K562 (cell line): ENCODE measurements around the gene GNGT1. TPM values are rescaled to one million over a fixed set of nuclear protein-coding genes. Genes with fewer than 3 reads are reported as not detected.

Experiments
- ATAC-seq: fragments of 200-7000 bp; cut with Tn5 transposase; 3 replicates; pipeline ENCODE4 v1.9.1; 2020; ENCODE audit warnings: moderate library complexity
- BruUV-seq: library from RNA; stranded (reverse); fragments of 400-500 nt; replicated peaks from 2 replicates; lab custom pipeline; 2021; lab: Mats Ljungman, UMichigan
- CTCF ChIA-PET: fragments of 300-600 bp; formaldehyde crosslinking; extraction: SDS; loops from one replicate; lab custom pipeline; 2021; ENCODE audit warnings: low intra/inter-chr PET ratio; lab: Yijun Ruan, JAX
- POLR2A ChIA-PET: fragments of 300-600, 350-650 bp; sonication (Branson Sonifier 250); formaldehyde crosslinking; extraction: SDS; loops from one replicate; lab custom pipeline; 2021; ENCODE audit warnings: antibody characterized with exemption, inconsistent platforms; lab: Yijun Ruan, JAX
- DNase-seq, 4 experiments: peaks; one replicate each; pipeline versions ENCODE4 v3.0.0 to v3.0.0-alpha.2; 2011 to 2018; ENCODE audit warnings: low spot score in 3 of 4, mixed read lengths in 3 of 4; ENCODE audit errors: extremely low read depth in 1 of 4
- FAIRE-seq: peaks from 2 replicates; lab custom pipeline; 2011; peaks lifted over from hg19 to GRCh38; lab: Jason Lieb, UNC
- H2AFZ ChIP-seq: 2 replicates; pipeline ENCODE4 v1.6.0; 2011; ENCODE audit warnings: low read depth, low read length, control low read depth, inconsistent platforms
- H3K27ac ChIP-seq: fragments of 200-600 bp; 3 replicates; pipeline ENCODE4 v1.8.0; 2011; ENCODE audit warnings: low read depth, mild to moderate bottlenecking, control low read depth, inconsistent platforms, low read length, moderate library complexity, mixed read lengths; ENCODE audit errors: extremely low read depth
- H3K27me3 ChIP-seq, 2 experiments: fragments of 300-600 bp in 1 of 2; 2 replicates in 1 of 2; 3 replicates in 1 of 2; pipeline versions ENCODE4 v1.6.0 to v1.8.0; 2011; ENCODE audit warnings: inconsistent platforms in 2 of 2, low read length in 2 of 2, mild to moderate bottlenecking in 1 of 2, mixed read lengths in 1 of 2, moderate library complexity in 1 of 2; ENCODE audit not compliant: control insufficient read depth in 2 of 2, insufficient read depth in 2 of 2
- H3K36me3 ChIP-seq: fragments of 300-600 bp; 3 replicates; pipeline ENCODE4 v1.8.0; 2011; ENCODE audit warnings: mild to moderate bottlenecking, low read length, inconsistent platforms; ENCODE audit not compliant: control insufficient read depth, insufficient read depth
- H3K4me1 ChIP-seq, 2 experiments: fragments of 200-600 bp in 1 of 2; replicated peaks in 1 of 2; 2 replicates in 1 of 2; 3 replicates in 1 of 2; pipeline versions ENCODE4 v1.5.1 to v1.8.0; 2011; ENCODE audit warnings: inconsistent platforms in 2 of 2, low read length in 2 of 2, mild to moderate bottlenecking in 1 of 2, mixed read lengths in 1 of 2, moderate library complexity in 1 of 2; ENCODE audit not compliant: control insufficient read depth in 2 of 2, insufficient read depth in 2 of 2
- H3K4me2 ChIP-seq: 2 replicates; pipeline ENCODE4 v1.6.1; 2011; ENCODE audit warnings: low read length, control low read depth, inconsistent platforms, mixed read lengths; ENCODE audit not compliant: insufficient read depth
- H3K4me3 ChIP-seq: fragments of 200-600 bp; sonication (generic), shearing (Covaris generic); 2 replicates; pipeline ENCODE4 v1.5.1; 2016; ENCODE audit warnings: control low read depth, inconsistent platforms
- H3K79me2 ChIP-seq: fragments of 200-600 bp; 3 replicates; pipeline ENCODE4 v1.8.0; 2011; ENCODE audit warnings: low read length, inconsistent platforms; ENCODE audit not compliant: control insufficient read depth, insufficient read depth
- H3K9ac ChIP-seq, 2 experiments: 2 replicates each; pipeline versions ENCODE4 v1.6.0 to v1.6.1; 2011; ENCODE audit warnings: low read depth in 2 of 2, low read length in 2 of 2, control low read depth in 1 of 2, inconsistent platforms in 1 of 2, mild to moderate bottlenecking in 1 of 2, mixed read lengths in 1 of 2; ENCODE audit not compliant: insufficient read depth in 1 of 2
- H3K9me1 ChIP-seq: one replicate; pipeline ENCODE4 v1.6.0; 2011; ENCODE audit warnings: inconsistent platforms, mild to moderate bottlenecking, low read length, moderate library complexity; ENCODE audit not compliant: control insufficient read depth, insufficient read depth
- H3K9me3 ChIP-seq: replicated peaks from 2 replicates; pipeline ENCODE4 v1.5.1; 2011; ENCODE audit warnings: low read depth, low read length, inconsistent platforms; ENCODE audit not compliant: control insufficient read depth, insufficient read depth
- H4K20me1 ChIP-seq: replicated peaks from 2 replicates; pipeline ENCODE4 v1.6.1; 2011; ENCODE audit warnings: low read length, inconsistent platforms, mixed read lengths; ENCODE audit not compliant: control insufficient read depth, insufficient read depth
- HINFP ChIP-seq: fragments of 450-650 bp; conservative IDR thresholded peaks from 2 replicates; pipeline ENCODE4 v1.6.1; 2016; ENCODE audit warnings: missing genetic modification characterization, low read depth, mild to moderate bottlenecking, control low read depth, missing compliant biosample characterization
- PHTF2 ChIP-seq: fragments of 250-450 bp; sonication (Bioruptor Pico); IDR thresholded peaks from 2 replicates; pipeline ENCODE4 v1.5.0; 2021; ENCODE audit warnings: mild to moderate bottlenecking
- RBM25 ChIP-seq: fragments of 200-400 bp; formaldehyde crosslinking; IDR thresholded peaks from 2 replicates; pipeline ENCODE4 v1.6.1; 2018; ENCODE audit warnings: low read length, low read depth, moderate library complexity; ENCODE audit not compliant: severe bottlenecking
- STAT5B ChIP-seq: fragments of 250-450 bp; sonication (Bioruptor Pico); IDR thresholded peaks from 2 replicates; pipeline ENCODE4 v1.8.0; 2021; ENCODE audit warnings: mild to moderate bottlenecking, inconsistent platforms
- WGBS: fragments of 100-300 bp; shearing (Covaris generic); methylation state at CpG from one replicate; pipeline ENCODE4 v1.1.6; 2016; ENCODE audit warnings: low coverage, mixed read lengths; ENCODE audit not compliant: insufficient coverage; ENCODE audit errors: missing lambda C conversion rate; 5-methylcytosine and 5-hydroxymethylcytosine counted together
- in situ Hi-C: fragments of 300-500 bp; cut with MboI; formaldehyde crosslinking; loops from 4 replicates; pipeline ENCODE4 v1.15.0; 2018; ENCODE audit warnings: inconsistent platforms, mixed read lengths
- intact Hi-C: fragments of 100-400 bp; cut with micrococcal nuclease; formaldehyde crosslinking; loops from 2 replicates; pipeline ENCODE4 v1.14.2; 2022
- polyA plus RNA-seq, 8 experiments: library from polyadenylated mRNA; depleted of rRNA in 4 of 8; stranded (reverse) in 5 of 8; unstranded in 3 of 8; fragments of >200 nt; fragmentation: Nextera tagmentation in 2 of 8; fragmentation: Illumina TruSeq in 1 of 8; extraction: Ambion mirVana in 2 of 8; extraction: Trizol in 1 of 8; gene quantifications; 2 replicates each; pipeline versions ENCODE4 v1.2.1 to v1.2.3, GENCODE V29; 2011 to 2014; ENCODE audit warnings: inconsistent platforms in 1 of 8, missing spikeins in 1 of 8
- total RNA-seq, 7 experiments: library from RNA; depleted of rRNA in 6 of 7; stranded (reverse); fragments of >200 nt in 6 of 7; fragmentation: Illumina TruSeq in 2 of 7; extraction: Trizol in 2 of 7; gene quantifications; 2 replicates each; pipeline versions ENCODE4 v1.2.1 to v1.2.3, GENCODE V29; 2011 to 2021; ENCODE audit warnings: low replicate concordance in 1 of 7
- TF ChIP-seq, protein P1 (sequence below), 2 experiments: IDR thresholded peaks in 1 of 2; conservative IDR thresholded peaks in 1 of 2; 2 replicates each; pipeline ENCODE4 v1.6.1; 2016; ENCODE audit warnings: low read depth in 2 of 2, mild to moderate bottlenecking in 1 of 2, missing compliant biosample characterization in 1 of 2, missing genetic modification characterization in 1 of 2, moderate library complexity in 1 of 2

Gene GNGT1
- total and polyA plus RNA-seq, 9 of the 15 experiments (the other 6 are each of a cell fraction or from before 2014, with no cell fraction given): 0.04 to 0.83 (median 0.51) TPM; not detected in 2

- 0% methylated on average over 1 of the region's 1 CpG for WGBS
- intact Hi-C loops: no loop called here
Measured at GRCh38 chr7:93937818-93938217, 31.5 kb downstream of the GNGT1 start.

More at GRCh38 chr7:93937818-93938217, 31.5 kb downstream of the GNGT1 start:
- TF ChIP-seq PHTF2 (CRISPR knock-in tag) (no peak), HINFP (no peak), RBM25 (no peak), STAT5B (no peak)
- TF ChIP-seq, protein P1, sequence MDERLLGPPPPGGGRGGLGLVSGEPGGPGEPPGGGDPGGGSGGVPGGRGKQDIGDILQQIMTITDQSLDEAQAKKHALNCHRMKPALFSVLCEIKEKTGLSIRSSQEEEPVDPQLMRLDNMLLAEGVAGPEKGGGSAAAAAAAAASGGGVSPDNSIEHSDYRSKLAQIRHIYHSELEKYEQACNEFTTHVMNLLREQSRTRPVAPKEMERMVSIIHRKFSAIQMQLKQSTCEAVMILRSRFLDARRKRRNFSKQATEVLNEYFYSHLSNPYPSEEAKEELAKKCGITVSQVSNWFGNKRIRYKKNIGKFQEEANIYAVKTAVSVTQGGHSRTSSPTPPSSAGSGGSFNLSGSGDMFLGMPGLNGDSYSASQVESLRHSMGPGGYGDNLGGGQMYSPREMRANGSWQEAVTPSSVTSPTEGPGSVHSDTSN (CRISPR knock-in tag; IDR thresholded peaks at IDR 0.05; ENCODE audit: low read depth): no peak
- TF ChIP-seq, protein P1 (tag; conservative IDR thresholded peaks at IDR 0.05; ENCODE audit: low read depth): no peak
- TF ChIP-seq, all 486 proteins: peak for 0
- Histone ChIP-seq H3K9me3 (no peaks in the 10 kb centered on the region), H3K9ac (no peak overlapping the region), H3K79me2 (no peaks in the 10 kb centered on the region), H4K20me1 (no peaks in the 10 kb centered on the region), H3K36me3 (no peaks in the 10 kb centered on the region), H3K4me1 (no peaks in the 10 kb centered on the region), H3K4me3 (no peak overlapping the region), H3K27ac (no peak overlapping the region), H3K9me1 (no peaks in the 10 kb centered on the region), H3K4me2 (no peak overlapping the region), H2AFZ (no peak overlapping the region), H3K27me3 (no peaks in the 10 kb centered on the region)
- ChIA-PET POLR2A (no interaction called here), CTCF (no interaction called here)
- FAIRE-seq: no peak
- no peak for DNase-seq
- ATAC-seq: no peak
- no TSS peak for BruUV-seq
- in situ Hi-C loops: no loop called here
